Erythroblast (primary cell): ENCODE data around the gene TMEM82.

ENCODE experiments used
- GATA1 ChIP-seq: IDR thresholded peaks from 2 replicates; pipeline ENCODE4 v1.6.1; 2011; ENCODE audit warnings: low read depth, mild to moderate bottlenecking, control low read depth, low read length, moderate library complexity
- POLR2A ChIP-seq: IDR thresholded peaks from 2 replicates; pipeline ENCODE4 v1.6.1; 2011; ENCODE audit warnings: mild to moderate bottlenecking, low read length

GRCh38 chr1:15731735-15732685 lies 10.3 kb upstream of the TMEM82 start:
- TF ChIP-seq POLR2A (no peak), GATA1 (no peak)
